Prostate gland (tissue), 2 donors: ENCODE results near the gene GLRA3.

ENCODE experiments used
- POLR2A ChIP-seq: fragments of 450-650 bp; IDR thresholded peaks from one replicate; pipeline ENCODE4 v1.6.1; 2016; ENCODE audit warnings: antibody characterized with exemption, mild to moderate bottlenecking
- POLR2AphosphoS5 ChIP-seq: sonication (generic); formaldehyde crosslinking; IDR thresholded peaks from one replicate; pipeline ENCODE4 v1.6.1; 2017; ENCODE audit warnings: antibody characterized with exemption
- TF ChIP-seq, protein P1 (sequence below), 4 experiments: fragments of 200-600 bp in 2 of 4; fragments of 450-650 bp in 2 of 4; sonication (generic) in 2 of 4; IDR thresholded peaks; 1 replicate in 3 of 4; 2 replicates in 1 of 4; pipeline ENCODE4 v1.5.1; 2016 to 2019; ENCODE audit warnings: antibody characterized with exemption in 4 of 4, mild to moderate bottlenecking in 2 of 4, moderate library complexity in 2 of 4

DNA sequence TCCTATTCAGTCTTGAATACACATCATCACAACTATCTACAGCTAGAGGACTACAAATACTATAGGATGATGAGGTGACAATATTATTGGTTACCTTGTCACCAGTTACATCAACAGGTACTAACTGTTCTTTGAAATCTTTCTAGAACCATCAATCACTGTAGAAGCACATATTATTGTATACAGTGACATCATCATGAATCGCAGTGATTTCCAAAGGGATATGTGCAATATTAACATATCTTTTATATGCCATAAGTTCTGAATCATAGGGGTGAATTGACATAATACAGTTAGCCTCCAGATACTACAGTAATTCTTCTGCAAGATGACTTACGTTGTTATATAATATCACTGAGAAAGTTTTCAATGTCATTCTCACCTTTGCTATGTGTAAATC, 201.6 kb downstream of the GLRA3 start:
- TF ChIP-seq, protein P1, sequence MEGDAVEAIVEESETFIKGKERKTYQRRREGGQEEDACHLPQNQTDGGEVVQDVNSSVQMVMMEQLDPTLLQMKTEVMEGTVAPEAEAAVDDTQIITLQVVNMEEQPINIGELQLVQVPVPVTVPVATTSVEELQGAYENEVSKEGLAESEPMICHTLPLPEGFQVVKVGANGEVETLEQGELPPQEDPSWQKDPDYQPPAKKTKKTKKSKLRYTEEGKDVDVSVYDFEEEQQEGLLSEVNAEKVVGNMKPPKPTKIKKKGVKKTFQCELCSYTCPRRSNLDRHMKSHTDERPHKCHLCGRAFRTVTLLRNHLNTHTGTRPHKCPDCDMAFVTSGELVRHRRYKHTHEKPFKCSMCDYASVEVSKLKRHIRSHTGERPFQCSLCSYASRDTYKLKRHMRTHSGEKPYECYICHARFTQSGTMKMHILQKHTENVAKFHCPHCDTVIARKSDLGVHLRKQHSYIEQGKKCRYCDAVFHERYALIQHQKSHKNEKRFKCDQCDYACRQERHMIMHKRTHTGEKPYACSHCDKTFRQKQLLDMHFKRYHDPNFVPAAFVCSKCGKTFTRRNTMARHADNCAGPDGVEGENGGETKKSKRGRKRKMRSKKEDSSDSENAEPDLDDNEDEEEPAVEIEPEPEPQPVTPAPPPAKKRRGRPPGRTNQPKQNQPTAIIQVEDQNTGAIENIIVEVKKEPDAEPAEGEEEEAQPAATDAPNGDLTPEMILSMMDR (IDR thresholded peaks at IDR 0.05), result no peak
- no peak for TF ChIP-seq POLR2A
- no peak for TF ChIP-seq POLR2AphosphoS5
